ENCODE measurements around the gene AP1S1. TPM values are rescaled to one million over a fixed set of nuclear protein-coding genes. Genes with fewer than 3 reads are reported as not detected.

Gene AP1S1
- total and polyA plus RNA-seq, 2 of the 13 experiments (the other 11 are each of a cell fraction or from before 2014, with no cell fraction given) = 57.5 to 68.1 TPM

- peak; percentile 65 for TF ChIP-seq CREM (IDR thresholded peaks at IDR 0.05)
- TF ChIP-seq CREM (CRISPR knock-in tag; IDR thresholded peaks at IDR 0.05) = no peak
- no peak for TF ChIP-seq ZNF138 (CRISPR knock-in tag; IDR thresholded peaks at IDR 0.05; ENCODE audit: low read depth)
- TF ChIP-seq ZNF687 (CRISPR knock-in tag; IDR thresholded peaks at IDR 0.05) = no peak
- peak; percentile 41; the same call in 1 of the 2 replicates for TF ChIP-seq ZBTB38 (CRISPR knock-in tag; IDR thresholded peaks at IDR 0.05)
- TF ChIP-seq ATF7 (IDR thresholded peaks at IDR 0.05) = no peak
- TF ChIP-seq ATF7 (CRISPR knock-in tag; IDR thresholded peaks at IDR 0.05) = no peak; the same call in 1 of the 2 replicates
- TF ChIP-seq RBM39 (IDR thresholded peaks at IDR 0.05; ENCODE audit: low read depth, low read length, poor library complexity, severe bottlenecking) = no peak
- TF ChIP-seq ZNF343 (CRISPR knock-in tag; IDR thresholded peaks at IDR 0.05) = no peak
- no peak for TF ChIP-seq NCOR1 (IDR thresholded peaks at IDR 0.05; ENCODE audit: borderline replicate concordance, low read length)
- 0 out of 2 replicates have a peak, but pooled peaks have one; percentile 39 for TF ChIP-seq MLX (CRISPR knock-in tag; IDR thresholded peaks at IDR 0.05)
- no peak; the same call in 1 of the 2 replicates for TF ChIP-seq KAT7 (CRISPR knock-in tag; IDR thresholded peaks at IDR 0.05; ENCODE audit: borderline replicate concordance)
- no peak for TF ChIP-seq ZFP90 (CRISPR knock-in tag; IDR thresholded peaks at IDR 0.05; ENCODE audit: borderline replicate concordance)
- TF ChIP-seq ZNF737 (CRISPR knock-in tag; IDR thresholded peaks at IDR 0.05; ENCODE audit: borderline replicate concordance) = no peak
- TF ChIP-seq HNRNPH1 (optimal IDR thresholded peaks at IDR 0.05; ENCODE audit: low read depth, low read length) = no peak
- no peak for TF ChIP-seq ZNF761 (CRISPR knock-in tag; conservative IDR thresholded peaks at IDR 0.05)
- peak; percentile 51; the same call in 1 of the 2 replicates for TF ChIP-seq ARID4A (CRISPR knock-in tag; IDR thresholded peaks at IDR 0.05; ENCODE audit: borderline replicate concordance)
- no peak for TF ChIP-seq HOXA5 (CRISPR knock-in tag; IDR thresholded peaks at IDR 0.05)
These were observed 29.8 kb upstream of the AP1S1 start (continued) for GRCh38 chr7:101124376-101125056.

Measured in HepG2 (cell line).